T-helper 1 cell (primary cell): ENCODE data around the gene PTPN3.
A peak's percentile ranks its signal among the peaks of the same experiment; 100 is the strongest.

Source experiments
- DNase-seq, 5 donors: peaks; one replicate each; pipeline ENCODE4 v3.0.0-alpha.2; 2012 to 2020

The PTPN3 gene

GRCh38 chr9:109422641-109423040 lies 75.5 kb downstream of the PTPN3 start:
- no peak for DNase-seq

GRCh38 chr9:109421026-109421970 lies 76.8 kb downstream of the PTPN3 start:
- DNase-seq, result no peak

DNA sequence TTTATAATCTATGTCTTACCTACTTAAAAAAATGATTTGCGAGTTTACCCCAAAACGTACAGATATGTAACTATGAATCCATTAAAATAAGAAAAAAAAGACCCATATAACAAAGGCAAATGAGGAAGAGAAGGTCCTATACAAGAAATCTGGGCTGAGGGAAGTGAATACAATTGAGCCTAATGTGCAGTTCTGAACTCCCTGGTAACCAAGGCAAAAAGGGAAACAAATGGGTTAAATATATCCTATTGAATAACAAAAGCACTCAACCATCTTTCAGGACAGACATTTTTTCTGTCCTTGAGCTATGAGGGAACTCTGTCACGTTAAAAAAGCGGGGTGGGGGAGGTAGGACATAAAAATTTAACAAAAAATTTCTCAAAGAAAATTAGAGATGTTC lies 78.6 kb downstream of the PTPN3 start:
- no peak for DNase-seq

- peak in 1 of 5 donors; percentile 20 for DNase-seq
These were observed 79.3 kb downstream of the PTPN3 start for GRCh38 chr9:109418827-109419226.

GRCh38 chr9:109417585-109418544 lies 80.2 kb downstream of the PTPN3 start:
- DNase-seq, result no peak

GRCh38 chr9:109417054-109417453 lies 81.1 kb downstream of the PTPN3 start:
- DNase-seq, result no peak

- no peak for DNase-seq
These were observed 81.9 kb downstream of the PTPN3 start for GRCh38 chr9:109416135-109416706.

- no peak for DNase-seq
These were observed 83.9 kb downstream of the PTPN3 start for GRCh38 chr9:109414125-109414785.

DNA sequence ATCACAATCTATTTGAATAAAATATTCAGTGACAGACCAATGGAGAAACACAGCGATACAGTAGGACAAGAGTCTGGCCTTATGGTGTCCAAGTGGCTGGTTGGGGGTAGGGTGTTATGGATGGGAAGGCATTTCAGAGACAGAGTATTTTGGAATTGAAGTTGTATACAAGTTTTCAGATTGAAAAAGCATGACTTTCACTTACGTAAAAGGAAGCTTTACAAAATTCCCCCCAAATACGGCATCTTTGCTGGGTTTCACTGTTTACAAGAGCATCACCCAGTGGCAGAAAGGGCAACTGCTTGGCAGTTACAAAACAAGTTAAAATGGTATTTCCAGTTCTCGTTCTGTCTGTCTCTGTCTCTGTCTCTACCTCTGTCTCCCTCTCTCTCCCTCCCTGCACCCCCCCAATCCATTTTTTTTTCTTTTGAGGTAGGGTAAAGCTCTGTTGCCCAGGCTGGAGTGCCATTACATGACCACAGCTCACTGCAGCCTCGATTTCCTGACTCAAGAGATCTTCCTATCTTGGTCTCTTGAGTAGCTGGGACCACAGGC lies 86.2 kb downstream of the PTPN3 start:
- peak in 1 of 5 donors; percentile 67 for DNase-seq

DNA sequence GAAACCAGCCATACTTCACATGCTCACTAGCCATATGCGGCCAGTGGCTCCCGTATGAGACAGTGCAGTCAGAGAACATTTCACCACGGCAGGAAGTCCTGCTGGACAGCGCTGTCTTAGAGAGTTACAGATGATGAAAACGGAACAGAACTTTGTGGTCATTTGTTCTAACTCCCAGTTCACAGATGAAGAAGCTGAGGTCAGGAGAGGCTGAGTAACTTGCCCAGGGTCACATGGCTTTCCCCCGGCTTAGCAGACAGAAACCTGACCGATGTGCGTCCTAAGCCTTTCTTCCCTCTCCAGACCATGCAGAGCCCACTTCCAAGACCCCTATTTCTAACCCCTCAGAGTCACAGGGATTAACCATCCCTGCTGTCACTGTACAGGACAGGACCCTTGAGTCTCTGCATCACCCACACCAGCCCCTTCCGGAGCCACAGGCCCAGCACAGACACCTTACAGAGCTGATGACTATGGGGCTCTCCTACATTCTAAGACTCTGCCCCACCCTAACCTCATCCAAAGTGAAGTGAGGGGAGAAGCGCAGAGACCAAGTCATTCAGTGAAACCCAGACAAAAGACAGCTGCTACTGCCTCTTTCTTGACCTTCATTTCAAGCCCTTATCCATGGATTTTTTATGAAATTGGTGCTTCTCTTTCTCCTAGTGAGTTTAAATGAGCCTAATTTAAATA lies 86.9 kb downstream of the PTPN3 start:
- peak in 1 of 5 donors; percentile 59 for DNase-seq

- peak in 1 of 5 donors; percentile 23 for DNase-seq
These were observed 88.2 kb downstream of the PTPN3 start for GRCh38 chr9:109409773-109410397.

DNA sequence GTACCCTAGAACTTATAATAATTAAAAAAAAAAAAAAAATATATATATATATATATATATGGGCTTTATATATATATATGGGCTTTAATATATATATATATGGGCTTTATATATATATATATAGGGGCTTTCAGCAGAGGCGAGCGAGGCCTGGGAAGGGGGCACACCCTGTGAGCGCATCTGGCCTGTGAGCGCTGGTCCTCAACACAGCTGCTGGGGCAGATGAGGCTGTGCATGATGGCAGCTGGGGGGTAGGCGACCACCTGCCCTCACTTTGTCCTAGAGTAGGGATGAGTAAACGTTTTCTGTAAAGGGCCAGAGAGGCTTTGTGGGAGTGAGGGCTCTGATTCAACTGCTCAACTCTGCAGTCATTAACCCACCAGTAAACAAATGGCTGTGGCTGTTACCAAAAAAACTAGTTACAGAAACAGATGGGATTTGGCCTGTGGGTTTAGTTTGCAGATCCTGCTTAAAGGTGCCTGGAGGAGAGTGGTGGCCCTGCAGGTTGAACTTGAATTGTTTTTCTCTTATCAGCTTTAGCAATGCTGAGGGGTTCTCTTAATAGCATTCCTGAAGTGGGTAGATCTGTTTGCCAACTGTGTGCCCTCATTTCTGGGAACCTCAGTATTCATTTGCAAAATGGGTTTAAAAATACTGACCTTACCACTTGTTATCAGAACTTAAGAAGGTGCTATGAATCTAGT lies 89.2 kb downstream of the PTPN3 start:
- DNase-seq, result no peak

GRCh38 chr9:109403766-109404320 lies 94.3 kb downstream of the PTPN3 start:
- DNase-seq, result no peak

GRCh38 chr9:109403116-109403515 lies 95.0 kb downstream of the PTPN3 start:
- DNase-seq, result no peak

GRCh38 chr9:109401990-109402318 lies 96.2 kb downstream of the PTPN3 start:
- DNase-seq, result no peak

GRCh38 chr9:109401169-109401989 lies 96.7 kb downstream of the PTPN3 start:
- peak in 1 of 5 donors; percentile 35 for DNase-seq

GRCh38 chr9:109399258-109399767 lies 98.8 kb downstream of the PTPN3 start:
- DNase-seq, result no peak

DNA sequence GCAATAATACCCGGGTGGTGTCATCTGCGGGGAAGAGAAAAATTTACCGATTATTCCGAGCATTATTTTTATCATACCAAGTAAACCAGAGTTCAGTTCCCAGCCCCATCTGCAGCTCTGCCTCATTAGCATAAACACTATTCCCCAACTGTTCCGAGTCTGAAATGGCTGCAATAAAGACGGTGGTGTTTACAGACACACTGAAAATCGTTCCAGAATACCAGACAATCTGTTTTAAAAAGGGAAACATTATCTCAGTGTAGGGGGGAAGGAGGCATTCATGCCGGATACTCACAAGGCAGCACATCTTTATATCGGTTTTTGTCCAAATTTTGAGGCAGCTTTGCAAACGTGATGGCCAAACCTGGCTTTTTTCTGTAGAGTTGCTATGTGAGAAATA lies 106.9 kb downstream of the PTPN3 start:
- no peak for DNase-seq

- no peak for DNase-seq
These were observed 110.3 kb downstream of the PTPN3 start for GRCh38 chr9:109387856-109388255.
